Pancreas (tissue), 10 donors: ENCODE measurements around the gene ZNF431. TPM values are rescaled to one million over a fixed set of nuclear protein-coding genes. Genes with fewer than 3 reads are reported as not detected.

ENCODE experiments used
- ATAC-seq, 4 donors: fragments of 200-7000 bp; cut with Tn5 transposase; one replicate each; pipeline versions ENCODE4 v1.8.0 to v1.9.1; 2020; ENCODE audit warnings: mild to moderate bottlenecking in 4 of 4, moderate library complexity in 4 of 4
- DNase-seq, 6 donors: peaks; one replicate each; pipeline ENCODE4 v3.0.0-alpha.2; 2020
- FAIRE-seq: peaks from 2 replicates; lab custom pipeline; 2012; peaks lifted over from hg19 to GRCh38; lab: Jason Lieb, UNC
- H3K27ac ChIP-seq, 4 donors: fragments of 200-600 bp; sonication (generic); 1 replicate in 3 of 4; 2 replicates in 1 of 4; pipeline versions ENCODE4 v1.5.0 to v1.8.0; 2020
- H3K27me3 ChIP-seq, 4 donors: fragments of 200-600 bp; one replicate each; pipeline ENCODE4 v1.8.0; 2021
- H3K36me3 ChIP-seq, 3 donors: fragments of 200-600 bp; sonication (generic) in 1 of 3; one replicate each; pipeline versions ENCODE4 v1.5.0 to v1.8.0; 2020 to 2021
- H3K4me1 ChIP-seq, 3 donors: fragments of 200-600 bp; one replicate each; pipeline ENCODE4 v1.8.0; 2021
- H3K4me3 ChIP-seq, 4 donors: fragments of 200-600 bp; sonication (generic) in 2 of 4; one replicate each; pipeline versions ENCODE4 v1.5.0 to v1.8.0; 2020 to 2021
- H3K9me3 ChIP-seq, 4 donors: fragments of 200-600 bp; one replicate each; pipeline ENCODE4 v1.8.0; 2021
- WGBS, 2 donors: extraction: QIAGEN DNeasy Blood & Tissue Kit; methylation state at CpG; one replicate each; pipeline ENCODE4 v1.1.7; 2013; 5-methylcytosine and 5-hydroxymethylcytosine counted together
- intact Hi-C, 3 donors: fragments of 100-400 bp; cut with DNase I; formaldehyde crosslinking; loops; one replicate each; pipeline versions ENCODE4 v1.11.1 to v1.14.2; 2022
- polyA plus RNA-seq, 2 donors: library from polyadenylated mRNA; stranded (reverse); fragments of 200-250 nt; gene quantifications; one replicate each; pipeline ENCODE4 v1.2.3, GENCODE V29; 2013
- total RNA-seq, 6 donors: library from RNA; stranded (reverse); fragmentation: NEBNext Ultra II Directional in 4 of 6; extraction: Animal tissue kit (Norgen Biotek cat#: 25700) in 4 of 6; gene quantifications; one replicate each; pipeline versions ENCODE4 v1.2.1 to v1.2.4, GENCODE V29; 2021 to 2023
- TF ChIP-seq, protein P1 (sequence below), 4 donors: fragments of 200-600 bp; sonication (generic) in 3 of 4; IDR thresholded peaks; one replicate each; pipeline versions ENCODE4 v1.5.0 to v1.8.0; 2021; ENCODE audit warnings: antibody characterized with exemption in 4 of 4
- donor health status: healthy with polysubstance abuse.
- donor health status: DM: no; HTN: no; CAD: no; lungs with moderate emphysema.
- donor health status: DM: no; HTN: no; CAD: no.
- donor health status: control.
- donor health status: control.
- donor health status: Bipolar disorder and iron deficiency.
- donor health status: DM: yes; HTN: yes; CAD: no.
- donor health status: DM: no; HTN: no; CAD: no.
- donor health status: DM: no; HTN: no; CAD: no.
- donor health status: DM: yes; HTN: yes; CAD: no.

The ZNF431 gene
- total and polyA plus RNA-seq, 8 donors, result 3.6 to 16.1 (median 9.1) TPM

DNA sequence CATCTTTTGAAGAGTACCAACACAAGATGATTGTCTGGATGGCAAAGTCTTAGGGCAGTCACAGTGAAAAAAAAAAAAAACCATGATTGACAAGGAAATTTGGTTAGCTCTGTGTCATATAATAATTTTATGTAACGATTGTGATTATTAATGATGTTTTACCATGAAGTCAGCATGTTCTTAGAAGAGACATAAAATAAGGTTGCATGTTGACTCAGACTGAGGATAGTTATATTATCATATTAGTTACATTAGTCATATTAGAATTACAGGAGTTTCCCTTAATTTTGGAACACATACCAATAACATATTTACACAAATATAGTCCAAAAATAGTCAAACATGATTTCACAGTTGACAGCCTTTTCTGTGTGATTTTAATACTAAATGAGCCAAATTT lies 5.7 kb downstream of the ZNF431 start:
- Histone ChIP-seq H3K4me1 (peaks cover 5 to 18% (median 6%) of the 10 kb centered on the region in 3 donors), H3K27ac (no peak overlapping the region), H3K4me3 (no peak overlapping the region), H3K36me3 (peaks cover 0 to 20% (median 5%) of the 10 kb centered on the region in 3 donors), H3K9me3 (no peaks in the 10 kb centered on the region), H3K27me3 (no peaks in the 10 kb centered on the region)
- intact Hi-C loops, result no loop called here
- TF ChIP-seq, protein P1, sequence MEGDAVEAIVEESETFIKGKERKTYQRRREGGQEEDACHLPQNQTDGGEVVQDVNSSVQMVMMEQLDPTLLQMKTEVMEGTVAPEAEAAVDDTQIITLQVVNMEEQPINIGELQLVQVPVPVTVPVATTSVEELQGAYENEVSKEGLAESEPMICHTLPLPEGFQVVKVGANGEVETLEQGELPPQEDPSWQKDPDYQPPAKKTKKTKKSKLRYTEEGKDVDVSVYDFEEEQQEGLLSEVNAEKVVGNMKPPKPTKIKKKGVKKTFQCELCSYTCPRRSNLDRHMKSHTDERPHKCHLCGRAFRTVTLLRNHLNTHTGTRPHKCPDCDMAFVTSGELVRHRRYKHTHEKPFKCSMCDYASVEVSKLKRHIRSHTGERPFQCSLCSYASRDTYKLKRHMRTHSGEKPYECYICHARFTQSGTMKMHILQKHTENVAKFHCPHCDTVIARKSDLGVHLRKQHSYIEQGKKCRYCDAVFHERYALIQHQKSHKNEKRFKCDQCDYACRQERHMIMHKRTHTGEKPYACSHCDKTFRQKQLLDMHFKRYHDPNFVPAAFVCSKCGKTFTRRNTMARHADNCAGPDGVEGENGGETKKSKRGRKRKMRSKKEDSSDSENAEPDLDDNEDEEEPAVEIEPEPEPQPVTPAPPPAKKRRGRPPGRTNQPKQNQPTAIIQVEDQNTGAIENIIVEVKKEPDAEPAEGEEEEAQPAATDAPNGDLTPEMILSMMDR (IDR thresholded peaks at IDR 0.05), result no peak
- ATAC-seq (no peak), DNase-seq (no peak), FAIRE-seq (no peak)
- 93 to 97% methylated on average over 1 of the region's 1 CpG for WGBS, 2 donors

DNA sequence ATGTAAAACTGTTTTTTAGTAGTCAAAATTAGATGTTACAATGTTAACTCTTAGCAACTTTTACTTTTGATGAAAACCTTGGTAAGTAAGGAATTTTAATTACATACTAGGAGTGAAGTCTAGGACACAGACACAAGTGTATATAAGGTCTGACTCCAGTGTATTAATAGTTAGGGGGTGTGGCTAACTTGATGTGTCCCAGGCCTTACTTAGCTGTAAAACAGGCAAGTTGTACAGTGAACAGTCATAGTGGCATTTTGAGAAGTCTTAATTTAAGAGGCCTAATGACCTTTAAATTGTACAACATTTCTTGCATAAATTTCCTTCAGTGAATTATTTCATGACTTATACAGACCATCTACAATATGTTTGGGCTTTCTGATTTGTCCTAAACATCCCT lies 6.8 kb downstream of the ZNF431 start:
- H3K9me3 ChIP-seq, result no peaks in the 10 kb centered on the region
- no peak for ATAC-seq
- intact Hi-C loops, result no loop called here
- no peak for DNase-seq
- peaks cover 0 to 8% (median 0%) of the 10 kb centered on the region in 3 donors for H3K4me1 ChIP-seq
- peaks cover 0 to 20% (median 5%) of the 10 kb centered on the region in 3 donors for H3K36me3 ChIP-seq
- FAIRE-seq, result no peak
- no peak overlapping the region for H3K27ac ChIP-seq
- H3K27me3 ChIP-seq, result no peaks in the 10 kb centered on the region
- H3K4me3 ChIP-seq, result no peak overlapping the region
- TF ChIP-seq, protein P1 (IDR thresholded peaks at IDR 0.05), result no peak

DNA sequence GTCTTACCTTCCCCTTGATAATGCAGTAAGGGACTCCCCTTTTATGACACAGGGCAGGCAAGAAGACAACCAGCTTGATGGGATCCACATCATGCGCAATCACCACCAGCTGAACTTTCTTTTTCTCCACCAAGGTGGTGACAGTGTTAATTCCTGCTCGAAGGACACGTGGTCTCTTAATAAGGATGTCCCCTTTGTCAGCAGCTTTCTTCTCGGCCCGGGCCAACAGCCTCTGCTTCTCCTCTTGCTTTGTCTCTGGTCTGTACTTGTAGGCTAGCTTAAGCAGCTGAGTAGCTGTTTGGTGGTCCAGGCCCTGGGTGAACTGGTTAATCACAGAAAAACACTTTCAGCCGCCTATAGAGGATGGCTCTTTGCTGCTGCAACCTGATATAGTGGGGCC lies 8.0 kb downstream of the ZNF431 start:
- H3K36me3 ChIP-seq, result peaks cover 0 to 20% (median 5%) of the 10 kb centered on the region in 3 donors
- ATAC-seq (no peak), FAIRE-seq (no peak), DNase-seq (no peak)
- TF ChIP-seq, protein P1 (IDR thresholded peaks at IDR 0.05), result no peak
- 94 to 100% methylated on average over 6 of the region's 6 CpGs for WGBS, 2 donors
- no peak overlapping the region for H3K27ac ChIP-seq
- H3K27me3 ChIP-seq, result no peaks in the 10 kb centered on the region
- intact Hi-C loops, result no loop called here
- no peaks in the 10 kb centered on the region for H3K9me3 ChIP-seq
- no peak overlapping the region for H3K4me3 ChIP-seq
- peaks cover 0 to 5% (median 0%) of the 10 kb centered on the region in 3 donors for H3K4me1 ChIP-seq

DNA sequence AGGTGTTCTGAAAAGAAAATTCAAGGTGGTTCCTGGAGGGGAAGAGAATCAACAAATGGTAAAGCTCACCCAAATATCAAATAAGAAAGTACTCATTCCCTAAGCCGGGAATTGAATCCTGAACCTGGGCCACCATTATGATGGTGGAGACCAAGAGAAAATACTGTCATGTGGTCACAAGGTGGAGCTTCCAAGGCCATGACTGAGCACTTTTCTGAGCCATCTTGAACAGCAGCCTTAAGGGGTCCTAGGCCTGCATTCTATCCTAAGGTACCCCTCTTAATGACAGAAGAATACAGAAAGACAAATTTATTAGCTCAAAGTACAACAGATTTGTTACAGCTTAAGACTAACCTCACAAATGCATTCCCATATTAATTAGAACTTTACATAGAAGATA lies 9.6 kb downstream of the ZNF431 start:
- H3K9me3 ChIP-seq, result no peaks in the 10 kb centered on the region
- H3K27ac ChIP-seq, result no peak overlapping the region
- H3K27me3 ChIP-seq, result no peaks in the 10 kb centered on the region
- peaks cover 0 to 11% (median 5%) of the 10 kb centered on the region in 3 donors for H3K36me3 ChIP-seq
- H3K4me1 ChIP-seq, result peaks cover 0 to 5% (median 0%) of the 10 kb centered on the region in 3 donors
- intact Hi-C loops, result no loop called here
- no peak for FAIRE-seq
- H3K4me3 ChIP-seq, result no peak overlapping the region
- DNase-seq, result no peak
- WGBS, 2 donors, result 97% methylated on average over 1 of the region's 1 CpG
- no peak for ATAC-seq
- TF ChIP-seq, protein P1 (IDR thresholded peaks at IDR 0.05), result no peak

DNA sequence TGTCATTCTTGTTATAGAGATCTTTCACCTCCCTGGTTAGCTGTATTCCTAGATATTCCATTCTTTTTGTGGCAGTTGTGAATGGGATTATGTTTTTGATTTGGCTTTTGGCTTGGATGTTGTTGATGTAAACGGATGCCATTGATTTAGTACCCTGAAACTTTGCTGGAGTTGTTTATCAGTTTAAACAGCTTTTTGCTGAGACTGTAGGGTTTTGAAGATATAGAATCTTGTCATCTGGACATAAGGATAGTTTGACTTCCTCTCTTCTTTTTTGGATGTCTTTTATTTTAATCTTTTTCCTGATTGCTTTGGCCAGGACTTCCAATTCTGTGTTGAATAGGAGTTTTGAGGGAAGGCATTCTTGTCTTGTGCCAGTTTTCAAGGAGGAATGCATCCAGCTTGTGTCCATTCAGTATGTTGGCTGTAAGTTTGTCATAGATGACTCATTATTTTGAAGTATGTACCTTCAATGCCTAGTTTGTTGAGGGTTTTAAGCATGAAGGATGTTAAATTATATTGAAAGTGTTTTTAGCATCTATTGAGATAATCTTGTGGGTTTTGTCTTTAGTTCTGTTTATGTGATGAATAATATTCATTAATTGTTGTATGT lies 16.8 kb downstream of the ZNF431 start:
- no peaks in the 10 kb centered on the region for H3K27me3 ChIP-seq
- DNase-seq, result no peak
- H3K36me3 ChIP-seq, result no peaks in the 10 kb centered on the region
- 84 to 95% methylated on average over 1 of the region's 1 CpG for WGBS, 2 donors
- ATAC-seq, result no peak
- intact Hi-C loops, result no loop called here
- FAIRE-seq, result no peak
- no peaks in the 10 kb centered on the region for H3K9me3 ChIP-seq
- no peaks in the 10 kb centered on the region for H3K4me1 ChIP-seq
- TF ChIP-seq, protein P1 (IDR thresholded peaks at IDR 0.05), result no peak
- no peak overlapping the region for H3K4me3 ChIP-seq
- no peak overlapping the region for H3K27ac ChIP-seq
